ENCODE data around the gene KATNB1.

The KATNB1 gene

GRCh38 chr16:57797526-57798266 is 62.1 kb downstream of the KATNB1 start:
- H3K36me3 ChIP-seq = peaks cover 8 to 36% (median 20%) of the 10 kb centered on the region in 3 donors
- H3K27me3 ChIP-seq = no peaks in the 10 kb centered on the region
- H3K27ac ChIP-seq = no peak overlapping the region
- no peak overlapping the region for H3K4me3 ChIP-seq
- no peak for TF ChIP-seq CTCF (IDR thresholded peaks at IDR 0.05)
- no peak for DNase-seq
- no peaks in the 10 kb centered on the region for H3K9me3 ChIP-seq
- intact Hi-C loops (cut with DNase I; ENCODE audit: low total_unique reads) = no loop called here
- peaks cover 0 to 46% (median 25%) of the 10 kb centered on the region in 4 donors for H3K4me1 ChIP-seq

- H3K27ac ChIP-seq = no peak overlapping the region
- DNase-seq = no peak
- H3K4me1 ChIP-seq = peaks cover 0 to 52% (median 28%) of the 10 kb centered on the region in 4 donors
- intact Hi-C loops (cut with DNase I; ENCODE audit: low total_unique reads) = no loop called here
- no peaks in the 10 kb centered on the region for H3K27me3 ChIP-seq
- H3K36me3 ChIP-seq = peaks cover 8 to 34% (median 15%) of the 10 kb centered on the region in 3 donors
- H3K9me3 ChIP-seq = no peaks in the 10 kb centered on the region
- H3K4me3 ChIP-seq = no peak overlapping the region
- TF ChIP-seq CTCF (IDR thresholded peaks at IDR 0.05) = no peak
Measured at GRCh38 chr16:57798267-57798810, 62.8 kb downstream of the KATNB1 start.

- Histone ChIP-seq H3K27ac (no peak overlapping the region), H3K27me3 (no peaks in the 10 kb centered on the region), H3K4me1 (peaks cover 0 to 57% (median 31%) of the 10 kb centered on the region in 4 donors), H3K36me3 (peaks cover 8 to 28% (median 15%) of the 10 kb centered on the region in 3 donors), H3K4me3 (no peak overlapping the region), H3K9me3 (no peaks in the 10 kb centered on the region)
- intact Hi-C loops (cut with DNase I; ENCODE audit: low total_unique reads) = no loop called here
- TF ChIP-seq CTCF (IDR thresholded peaks at IDR 0.05) = no peak
- no peak for DNase-seq
Measured at GRCh38 chr16:57798953-57799599, 63.5 kb downstream of the KATNB1 start.

- H3K36me3 ChIP-seq = peaks cover 8 to 25% (median 15%) of the 10 kb centered on the region in 3 donors
- peak overlapping the region in 1 of 2 donors; percentile 72 for H3K27ac ChIP-seq
- no peaks in the 10 kb centered on the region for H3K9me3 ChIP-seq
- intact Hi-C loops (cut with DNase I; ENCODE audit: low total_unique reads) = loop anchor here (5.0 to 10.0 kb wide), 2 partner anchors 62 to 495 kb away; partner anchors contain the start of gene KATNB1
- H3K4me1 ChIP-seq = peaks cover 0 to 57% (median 33%) of the 10 kb centered on the region in 4 donors
- TF ChIP-seq CTCF (IDR thresholded peaks at IDR 0.05) = no peak
- no peaks in the 10 kb centered on the region for H3K27me3 ChIP-seq
- DNase-seq = no peak
- no peak overlapping the region for H3K4me3 ChIP-seq
Measured at GRCh38 chr16:57799600-57800199, 64.1 kb downstream of the KATNB1 start.

GRCh38 chr16:57800200-57801097 is 64.9 kb downstream of the KATNB1 start:
- peak overlapping the region; percentile 72 to 83 for H3K27ac ChIP-seq
- DNase-seq = no peak
- intact Hi-C loops (cut with DNase I; ENCODE audit: low total_unique reads) = loop anchor here (5.0 to 10.0 kb wide), 2 partner anchors 63 to 496 kb away; partner anchors contain the start of gene KATNB1
- no peaks in the 10 kb centered on the region for H3K9me3 ChIP-seq
- H3K27me3 ChIP-seq = no peaks in the 10 kb centered on the region
- H3K36me3 ChIP-seq = peaks cover 8 to 22% (median 15%) of the 10 kb centered on the region in 3 donors
- no peak for TF ChIP-seq CTCF (IDR thresholded peaks at IDR 0.05)
- peak overlapping the region; percentile 60 to 73 for H3K4me3 ChIP-seq
- peaks cover 0 to 49% (median 33%) of the 10 kb centered on the region in 4 donors for H3K4me1 ChIP-seq

Measured in tibial artery (tissue), 4 donors.